NCI-H2227 (cell line): ENCODE results near the gene CSH1.
"Not testable (repeated sequence)": the region's sequence is repeated elsewhere in the genome, so short reads cannot be mapped to it uniquely, and the experiment has no call there.

Experiments used
- DNase-seq: peaks from one replicate; lab custom pipeline; 2025; ENCODE audit not compliant: unreplicated experiment; lab: John Stamatoyannopoulos, UW

CSH1 gene

DNA sequence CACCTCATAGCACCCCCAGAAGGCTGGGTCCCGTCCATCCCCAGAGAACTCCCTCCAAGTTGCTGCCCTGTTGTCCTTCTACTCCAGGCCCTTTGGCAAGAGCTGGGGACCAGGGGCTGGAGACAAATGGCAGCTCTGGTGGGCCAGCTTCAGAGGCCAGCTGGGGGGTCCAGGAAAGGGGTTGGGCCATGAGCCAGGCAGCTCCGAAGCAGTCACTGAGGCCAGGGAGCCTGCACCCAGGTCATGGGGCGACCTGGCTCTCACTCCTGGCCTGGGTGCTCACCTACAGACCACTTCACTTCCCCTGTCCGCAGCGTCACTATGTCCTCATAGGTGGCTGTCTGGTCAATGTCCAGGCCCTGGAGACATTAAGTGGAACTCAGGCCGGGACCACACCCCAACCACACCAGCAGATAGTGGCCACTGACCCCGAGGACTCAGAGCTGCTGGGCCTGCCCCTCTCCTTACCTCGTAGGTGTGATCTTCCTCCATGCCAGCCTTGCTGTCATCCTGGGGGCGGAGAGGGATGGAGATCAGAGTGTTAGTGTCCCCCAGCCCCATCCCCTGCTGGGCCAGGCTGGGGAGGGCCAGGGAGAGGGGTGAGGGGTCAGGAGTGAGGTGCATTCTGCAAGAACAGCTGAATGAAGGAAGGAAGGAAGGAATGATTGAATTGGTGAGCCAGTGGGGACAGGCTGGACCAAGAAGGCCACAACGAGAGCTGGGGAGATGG is 32.8 kb upstream of the CSH1 start:
- DNase-seq = no peak

DNA sequence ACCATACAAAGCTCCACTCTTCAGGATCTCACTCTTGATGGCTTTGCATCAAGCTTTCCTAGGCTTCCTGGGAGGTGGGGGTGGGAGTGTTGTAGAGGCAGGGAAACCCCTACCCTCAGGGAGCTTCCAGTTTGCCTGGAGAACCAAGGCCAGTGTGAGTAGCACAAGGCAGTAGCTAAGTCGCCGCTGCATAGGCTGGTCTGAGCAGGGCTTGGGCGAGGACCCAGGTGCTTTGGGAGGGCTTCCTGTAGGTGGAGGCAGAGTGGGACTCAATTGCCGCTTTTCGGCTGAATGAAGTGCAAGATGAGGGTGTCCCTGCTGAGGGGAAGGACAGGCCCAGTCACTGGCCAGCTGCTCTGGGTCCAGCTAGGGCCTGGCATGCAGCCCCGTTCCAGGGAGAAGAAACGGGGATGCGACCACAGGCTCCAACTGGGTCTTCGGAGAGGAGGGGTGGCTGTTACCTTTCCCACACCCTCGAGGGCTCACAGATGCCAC is 31.8 kb upstream of the CSH1 start:
- no peak for DNase-seq

DNA sequence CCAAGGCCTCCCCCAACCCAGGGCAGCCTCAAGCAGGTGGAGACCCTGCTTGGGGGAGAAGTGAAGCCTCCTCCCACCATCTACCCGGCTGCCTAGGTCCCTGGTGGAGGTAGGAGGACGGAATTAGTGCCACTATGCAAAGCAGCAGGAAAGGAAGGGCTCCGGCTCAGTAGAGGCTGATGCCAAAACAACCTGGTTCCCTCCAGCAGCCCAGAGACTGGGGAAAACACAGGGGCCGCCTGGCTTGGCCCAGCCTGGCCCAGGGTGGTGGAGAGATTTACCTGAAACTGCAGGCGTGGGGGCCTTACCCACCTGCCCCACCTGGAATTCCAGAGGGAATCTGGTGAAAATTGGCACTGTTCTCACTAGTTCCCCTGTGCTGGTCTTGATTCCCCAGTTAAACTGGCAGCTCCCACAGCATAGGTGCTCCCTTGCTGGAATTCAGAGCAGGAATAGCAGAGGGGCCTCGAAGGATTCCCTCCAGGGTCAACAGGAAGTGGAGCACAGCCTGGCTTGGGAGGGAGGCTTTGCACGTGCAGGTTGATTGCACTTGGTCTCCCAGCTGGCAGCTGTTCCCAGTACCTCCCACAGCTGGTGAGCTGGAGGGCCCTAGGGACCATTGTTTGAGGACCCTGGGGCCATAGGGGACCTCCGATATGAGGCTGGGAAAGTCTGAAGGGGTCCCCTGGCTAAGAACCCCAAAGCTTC is 31.2 kb upstream of the CSH1 start:
- no peak for DNase-seq

DNA sequence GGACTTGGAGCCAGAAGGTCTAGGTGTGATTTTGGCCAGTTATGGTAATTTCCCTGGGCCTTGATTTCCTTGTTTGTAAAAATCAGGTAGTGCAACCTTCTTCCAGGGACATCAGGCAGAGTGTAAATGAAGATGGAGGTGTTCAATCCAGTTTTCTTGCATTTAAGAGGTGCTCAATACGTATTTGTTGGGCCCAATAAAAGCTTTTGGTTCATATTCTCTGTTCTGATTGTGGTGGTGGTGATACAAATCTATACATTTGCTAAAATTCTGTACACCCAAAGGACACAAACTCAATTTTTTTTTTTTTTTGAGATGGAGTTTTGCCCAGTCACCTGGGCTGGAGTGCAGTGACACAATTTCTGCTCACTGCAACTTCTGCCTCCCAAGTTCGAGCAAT is 29.8 kb upstream of the CSH1 start:
- DNase-seq = no peak

DNA sequence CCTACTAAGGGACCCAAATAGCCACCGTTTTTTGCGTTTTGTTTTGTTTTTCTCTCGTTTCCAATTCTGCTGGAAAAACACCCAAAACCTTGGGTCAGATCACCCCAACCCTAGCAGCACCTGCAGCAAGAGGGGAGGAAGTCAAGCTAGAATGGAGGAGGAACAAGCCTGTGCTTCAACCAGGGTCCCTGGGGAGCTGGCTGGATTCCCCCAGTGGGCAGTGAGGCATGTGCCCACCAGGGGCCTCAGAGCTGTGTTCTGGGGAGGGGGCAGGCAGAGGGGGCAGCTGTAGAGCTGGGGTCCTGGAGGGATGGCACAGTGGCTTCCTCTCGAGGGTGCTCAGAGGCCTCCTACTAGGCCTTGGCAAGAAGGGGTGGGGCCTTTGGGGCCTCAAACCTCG is 29.2 kb upstream of the CSH1 start:
- DNase-seq = no peak

DNA sequence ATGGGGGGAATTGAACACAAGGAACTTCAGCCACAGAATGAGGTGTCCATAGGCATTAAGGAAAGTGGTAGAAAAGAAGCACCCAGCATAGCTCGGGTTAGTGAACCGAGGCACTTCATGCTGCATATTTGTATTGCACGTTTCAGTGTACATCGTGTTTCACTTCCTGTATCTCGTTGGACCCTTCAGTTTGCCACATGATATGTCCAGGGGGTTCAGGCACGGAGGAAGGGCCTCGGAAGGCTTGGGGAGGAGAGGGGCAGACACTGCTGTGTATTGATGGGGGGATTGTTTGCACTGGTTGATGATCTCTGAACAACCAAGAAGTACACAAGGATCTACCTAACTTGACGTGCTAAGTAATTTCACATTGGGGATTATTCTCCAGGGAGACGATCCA is 26.0 kb upstream of the CSH1 start:
- not testable (repeated sequence) for DNase-seq

DNA sequence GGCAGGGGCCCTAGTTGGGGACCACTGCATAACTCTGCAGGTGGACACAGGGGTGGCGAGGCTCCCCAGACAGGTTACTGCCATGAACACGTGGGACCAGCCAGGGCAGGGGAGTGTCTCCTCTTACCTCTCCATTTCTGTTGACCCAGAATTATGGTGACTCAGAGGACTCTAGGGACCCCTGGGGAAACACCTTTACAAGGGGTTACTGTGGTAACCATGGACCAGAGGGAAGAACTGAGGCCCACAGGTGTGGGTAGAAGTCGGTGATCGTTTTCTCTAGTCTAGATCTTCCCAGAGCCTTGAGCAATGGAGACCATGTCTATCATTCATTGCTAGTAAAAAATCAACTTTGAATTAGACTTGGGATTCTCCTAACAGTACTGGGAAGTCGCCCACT is 24.4 kb upstream of the CSH1 start:
- not testable (repeated sequence) for DNase-seq

DNA sequence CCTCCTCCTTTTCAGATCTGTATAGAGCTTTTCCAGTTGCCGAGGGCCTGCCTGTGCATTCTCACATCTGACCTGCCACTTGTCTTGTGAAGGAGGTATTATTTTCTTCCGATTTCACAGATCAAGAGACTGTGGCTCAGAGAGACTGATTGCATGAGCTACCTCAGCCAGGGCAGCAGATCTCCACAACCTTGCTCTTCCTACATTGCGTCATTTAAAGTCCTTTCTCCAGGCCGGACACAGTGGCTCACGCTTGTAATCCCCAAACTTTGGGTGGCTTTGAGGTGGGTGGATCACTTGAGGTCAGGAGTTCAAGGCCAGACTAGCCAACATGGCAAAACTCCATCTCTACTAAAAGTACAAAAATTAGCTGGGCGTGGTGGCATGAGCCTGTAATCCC is 23.7 kb upstream of the CSH1 start:
- not testable (repeated sequence) for DNase-seq

DNA sequence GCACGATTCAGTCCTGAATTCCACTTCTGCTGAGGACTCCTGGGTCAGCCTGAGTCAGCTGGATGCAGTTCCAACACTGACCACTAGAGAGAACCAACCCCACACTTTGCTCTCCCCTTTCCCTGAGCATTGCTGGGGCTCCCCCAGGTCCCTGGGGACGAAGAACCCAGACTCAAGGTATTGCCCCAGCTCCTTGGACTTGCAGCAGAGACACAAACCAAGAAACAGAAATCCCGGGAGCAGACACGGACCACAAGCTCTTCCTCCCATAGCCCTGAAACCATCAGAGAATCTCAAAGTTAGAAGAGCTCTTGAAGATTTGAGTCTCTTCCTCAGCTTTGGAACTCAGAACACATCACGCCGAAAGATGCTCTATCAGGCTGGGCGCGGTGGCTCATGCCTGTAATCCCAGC is 22.9 kb upstream of the CSH1 start:
- peak; percentile 19 for DNase-seq

DNA sequence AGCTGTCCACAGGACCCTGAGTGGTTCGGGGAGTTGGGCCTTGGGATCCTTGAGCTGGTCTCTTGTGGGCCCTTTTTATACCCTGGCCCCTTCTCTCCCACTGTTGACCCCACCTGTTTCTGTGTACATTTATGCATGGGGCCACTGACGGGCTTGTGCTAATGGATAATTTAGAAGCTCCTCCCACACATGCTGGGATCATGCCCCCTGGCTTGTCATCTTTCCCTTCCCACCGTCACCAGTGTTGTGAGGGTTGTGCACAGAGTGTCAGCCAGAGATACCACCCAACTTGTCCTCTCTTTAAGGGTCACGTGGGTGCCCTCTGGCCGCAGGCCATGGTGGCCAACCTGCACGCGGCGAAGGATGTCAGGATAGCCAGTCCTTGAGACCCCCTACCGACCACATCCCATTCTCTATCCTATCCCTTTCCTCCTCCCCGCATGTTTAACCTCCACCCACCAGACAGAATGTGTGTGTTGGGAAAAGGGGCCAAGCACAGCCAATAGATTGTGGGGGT is 22.5 kb upstream of the CSH1 start, which contains the start of gene GH1:
TSS of gene GH1 (minus strand) at position 51 of the 517 bp plus-strand sequence. CDS start 63 bp downstream, outside the sequence.
- DNase-seq = not testable (repeated sequence)

DNA sequence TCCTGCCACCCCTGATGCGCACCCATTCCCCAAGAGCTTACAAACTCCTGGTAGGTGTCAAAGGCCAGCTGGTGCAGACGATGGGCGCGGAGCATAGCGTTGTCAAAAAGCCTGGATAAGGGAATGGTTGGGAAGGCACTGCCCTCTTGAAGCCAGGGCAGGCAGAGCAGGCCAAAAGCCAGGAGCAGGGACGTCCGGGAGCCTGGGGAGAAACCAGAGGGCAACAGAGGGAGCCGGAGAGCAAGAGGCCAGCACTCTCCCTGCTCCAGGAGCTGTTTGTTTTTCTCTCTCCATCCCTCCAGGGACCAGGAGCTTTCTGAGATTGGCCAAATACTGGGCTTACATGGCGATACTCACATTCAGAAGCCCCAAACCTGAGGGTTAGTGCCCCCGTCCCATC is 21.9 kb upstream of the CSH1 start:
- DNase-seq = no peak

DNA sequence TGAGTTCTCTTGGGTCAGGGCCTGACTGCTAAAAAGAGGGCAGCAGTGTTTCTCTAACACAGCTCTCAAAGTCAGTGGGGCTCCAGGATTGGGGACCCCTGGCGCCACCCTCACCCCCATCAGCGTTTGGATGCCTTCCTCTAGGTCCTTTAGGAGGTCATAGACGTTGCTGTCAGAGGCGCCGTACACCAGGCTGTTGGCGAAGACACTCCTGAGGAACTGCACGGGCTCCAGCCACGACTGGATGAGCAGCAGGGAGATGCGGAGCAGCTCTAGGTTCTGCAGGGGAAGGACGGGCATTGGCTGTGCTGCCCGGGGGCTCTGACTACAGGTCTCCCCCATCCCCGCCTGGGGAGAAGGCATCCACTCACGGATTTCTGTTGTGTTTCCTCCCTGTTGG is 21.3 kb upstream of the CSH1 start:
- DNase-seq = no peak

DNA sequence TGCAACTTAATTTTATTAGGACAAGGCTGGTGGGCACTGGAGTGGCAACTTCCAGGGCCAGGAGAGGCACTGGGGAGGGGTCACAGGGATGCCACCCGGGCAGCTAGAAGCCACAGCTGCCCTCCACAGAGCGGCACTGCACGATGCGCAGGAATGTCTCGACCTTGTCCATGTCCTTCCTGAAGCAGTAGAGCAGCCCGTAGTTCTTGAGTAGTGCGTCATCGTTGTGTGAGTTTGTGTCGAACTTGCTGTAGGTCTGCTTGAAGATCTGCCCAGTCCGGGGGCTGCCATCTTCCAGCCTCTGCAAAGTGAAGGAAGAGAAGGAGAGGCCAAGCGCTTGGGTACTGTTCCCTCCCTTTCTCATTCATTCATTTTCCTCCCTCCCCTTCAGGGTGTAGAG is 20.8 kb upstream of the CSH1 start:
- not testable (repeated sequence) for DNase-seq

DNA sequence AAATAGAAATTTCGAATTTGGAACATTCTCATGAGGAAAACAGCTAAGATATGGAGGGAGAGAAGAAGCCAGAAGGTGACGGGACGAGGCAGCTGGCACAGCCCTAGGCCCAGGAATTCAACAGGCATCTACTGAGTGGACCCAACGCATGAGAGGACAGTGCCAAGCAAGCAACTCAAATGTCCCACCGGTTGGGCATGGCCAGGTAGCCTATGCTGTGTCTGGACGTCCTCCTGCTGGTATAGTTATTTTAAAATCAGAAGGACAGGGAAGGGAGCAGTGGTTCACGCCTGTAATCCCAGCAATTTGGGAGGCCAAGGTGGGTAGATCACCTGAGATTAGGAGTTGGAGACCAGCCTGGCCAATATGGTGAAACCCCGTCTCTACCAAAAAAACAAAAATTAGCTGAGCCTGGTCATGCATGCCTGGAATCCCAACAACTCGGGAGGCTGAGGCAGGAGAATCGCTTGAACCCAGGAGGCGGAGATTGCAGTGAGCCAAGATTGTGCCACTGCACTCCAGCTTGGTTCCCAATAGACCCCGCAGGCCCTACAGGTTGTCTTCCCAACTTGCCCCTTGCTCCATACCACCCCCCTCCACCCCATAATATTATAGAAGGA is 20.3 kb upstream of the CSH1 start:
- DNase-seq = no peak

DNA sequence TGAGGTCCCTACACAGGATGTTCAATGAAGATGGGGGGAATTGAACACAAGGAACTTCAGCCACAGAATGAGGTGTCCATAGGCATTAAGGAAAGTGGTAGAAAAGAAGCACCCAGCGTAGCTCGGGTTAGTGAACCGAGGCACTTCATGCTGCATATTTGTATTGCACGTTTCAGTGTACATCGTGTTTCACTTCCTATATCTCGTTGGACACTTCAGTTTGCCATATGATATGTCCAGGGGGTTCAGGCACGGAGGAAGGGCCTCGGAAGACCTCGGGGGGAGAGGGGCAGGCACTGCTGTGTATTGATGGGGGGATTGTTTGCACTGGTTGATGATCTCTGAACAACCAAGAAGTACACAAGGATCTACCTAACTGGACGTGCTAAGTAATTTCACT is 19.4 kb upstream of the CSH1 start:
- DNase-seq = not testable (repeated sequence)

DNA sequence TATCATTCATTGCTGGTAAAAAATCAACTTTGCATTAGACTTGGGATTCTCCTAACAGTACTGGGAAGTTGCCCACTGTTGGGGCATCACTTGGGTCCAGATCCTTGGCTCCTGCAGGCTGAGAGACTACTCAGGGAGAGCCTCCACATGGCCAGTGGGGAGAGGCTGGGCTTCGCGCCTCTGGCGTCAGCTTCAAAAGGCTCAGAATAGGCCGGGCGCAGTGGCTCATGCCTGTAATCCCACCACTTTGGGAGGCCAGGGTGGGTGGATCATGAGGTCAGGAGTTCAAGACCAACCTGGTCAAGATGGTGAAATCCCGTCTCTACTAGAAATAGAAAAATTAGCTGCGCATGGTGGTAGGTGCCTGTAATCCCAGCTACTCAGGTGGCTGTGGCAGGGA is 18.1 kb upstream of the CSH1 start:
- no peak for DNase-seq

DNA sequence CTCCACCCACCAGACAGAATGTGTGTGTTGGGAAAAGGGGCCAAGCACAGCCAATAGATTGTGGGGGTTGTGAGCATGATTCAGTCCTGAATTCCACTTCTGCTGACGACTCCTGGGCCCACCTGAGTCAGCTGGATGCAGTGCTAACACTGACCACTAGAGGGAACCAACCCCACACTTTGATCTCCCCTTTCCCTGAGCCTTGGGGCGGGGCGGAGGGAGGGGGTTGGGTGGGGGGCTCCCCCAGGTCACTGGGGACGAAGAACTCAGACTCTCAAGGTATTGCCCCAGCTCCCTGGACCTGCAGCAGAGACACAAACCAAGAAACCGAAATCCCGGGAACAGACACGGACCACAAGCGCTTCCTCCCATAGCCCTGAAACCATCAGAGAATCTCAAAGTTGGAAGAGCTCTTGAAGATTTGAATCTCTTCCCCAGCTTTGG is 15.3 kb upstream of the CSH1 start:
- peak; percentile 44 for DNase-seq

DNA sequence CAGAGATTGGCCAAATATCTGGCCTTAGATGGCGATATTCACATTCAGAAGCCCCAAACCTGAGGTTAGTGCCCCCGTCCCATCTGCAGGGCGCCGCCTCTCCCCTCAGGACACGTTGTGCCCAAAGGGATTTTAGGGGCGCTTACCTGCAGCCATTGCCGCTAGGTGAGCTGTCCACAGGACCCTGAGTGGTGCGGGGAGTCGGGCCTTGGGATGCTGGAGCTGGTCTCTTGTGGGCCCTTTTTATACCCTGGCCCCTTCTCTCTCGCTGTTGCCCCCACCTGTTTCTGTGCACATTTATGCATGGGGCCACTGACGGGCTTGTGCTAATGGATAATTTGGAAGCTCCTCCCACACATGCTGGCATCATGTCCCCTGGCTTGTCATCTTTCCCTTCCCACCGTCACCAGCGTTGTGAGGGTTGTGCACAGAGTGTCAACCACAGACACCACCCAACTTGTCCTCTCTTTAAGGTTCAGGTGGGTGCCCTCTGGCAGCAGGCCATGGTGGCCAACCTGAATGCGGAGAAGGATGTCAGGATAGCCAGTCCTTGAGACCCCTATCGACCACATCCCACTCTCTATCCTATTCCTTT is 14.8 kb upstream of the CSH1 start, which contains the start of gene CSHL1:
TSS of gene CSHL1 (minus strand) at position 218 of the 595 bp plus-strand sequence. CDS start at position 156, 62 bp downstream.
- DNase-seq = no peak

DNA sequence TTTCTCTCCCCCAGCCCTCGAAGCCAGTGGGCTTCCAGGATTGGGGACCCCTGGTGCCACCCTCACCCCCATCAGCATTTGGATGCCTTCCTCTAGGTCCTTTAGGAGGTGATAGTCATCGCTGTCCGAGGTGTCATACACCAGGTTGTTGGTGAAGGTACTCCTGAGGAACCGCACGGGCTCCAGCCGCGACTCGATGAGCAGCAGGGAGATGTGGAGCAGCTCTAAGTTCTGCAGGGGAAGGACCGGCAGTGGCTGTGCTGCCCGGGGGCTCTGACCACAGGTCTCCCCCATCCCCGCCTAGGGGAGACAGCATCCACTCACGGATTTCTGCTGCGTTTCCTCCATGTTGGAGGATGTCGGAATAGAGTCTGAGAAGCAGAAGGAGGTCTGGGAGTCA is 13.7 kb upstream of the CSH1 start:
- no peak for DNase-seq

DNA sequence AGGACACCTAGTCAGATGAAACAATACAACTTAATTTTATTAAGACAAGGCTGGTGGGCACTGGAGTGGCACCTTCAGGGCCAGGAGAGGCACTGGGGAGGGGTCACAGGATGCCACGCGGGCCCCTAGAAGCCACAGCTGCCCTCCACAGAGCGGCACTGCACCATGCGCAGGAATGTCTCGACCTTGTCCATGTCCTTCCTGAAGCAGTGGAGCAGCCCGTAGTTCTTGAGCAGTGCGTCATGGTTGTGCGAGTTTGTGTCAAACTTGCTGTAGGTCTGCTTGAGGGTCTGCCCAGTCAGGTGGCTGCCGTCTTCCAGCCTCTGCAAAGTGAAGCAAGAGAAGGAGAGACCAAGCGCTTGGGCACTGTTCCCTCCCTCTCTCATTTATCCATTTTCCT is 13.2 kb upstream of the CSH1 start:
- DNase-seq = not testable (repeated sequence)

DNA sequence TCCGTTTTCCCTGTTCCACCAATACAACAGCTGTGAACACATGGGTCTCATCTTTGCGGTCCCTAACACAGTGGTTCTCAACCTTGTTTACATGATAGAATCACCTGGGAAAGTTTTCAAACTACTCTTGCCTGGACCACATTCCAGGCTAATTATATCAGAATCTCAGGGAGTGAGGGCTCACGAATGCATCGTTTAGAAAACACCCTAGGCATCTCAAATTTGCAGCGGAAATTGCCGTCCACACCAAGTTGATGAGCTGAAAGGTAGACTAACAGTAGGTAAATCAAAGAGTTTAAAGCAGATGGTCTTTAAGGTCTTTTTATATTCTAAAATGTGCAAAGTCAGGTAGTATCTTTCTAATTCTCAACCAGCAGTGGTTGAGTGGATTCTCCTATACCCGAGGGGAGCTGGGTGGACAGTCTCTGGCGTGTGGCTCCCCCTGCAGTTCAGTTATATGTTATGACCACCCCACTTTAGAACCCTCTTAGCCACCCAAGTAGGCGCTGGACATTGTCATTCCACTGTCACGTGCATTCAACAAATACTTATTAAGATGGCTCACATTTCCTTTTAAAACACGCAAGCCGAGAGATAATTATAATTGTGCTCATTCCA is 10.9 kb upstream of the CSH1 start:
- peak; percentile 25 for DNase-seq
